ENCODE data around the gene FAF2. TPM values are rescaled to one million over a fixed set of nuclear protein-coding genes. Genes with fewer than 3 reads are reported as not detected.

The FAF2 gene
- total and polyA plus RNA-seq, 10 of the 15 experiments (the other 5 are each of a cell fraction or from before 2014, with no cell fraction given), result 19.0 to 45.1 (median 35.6) TPM

DNA sequence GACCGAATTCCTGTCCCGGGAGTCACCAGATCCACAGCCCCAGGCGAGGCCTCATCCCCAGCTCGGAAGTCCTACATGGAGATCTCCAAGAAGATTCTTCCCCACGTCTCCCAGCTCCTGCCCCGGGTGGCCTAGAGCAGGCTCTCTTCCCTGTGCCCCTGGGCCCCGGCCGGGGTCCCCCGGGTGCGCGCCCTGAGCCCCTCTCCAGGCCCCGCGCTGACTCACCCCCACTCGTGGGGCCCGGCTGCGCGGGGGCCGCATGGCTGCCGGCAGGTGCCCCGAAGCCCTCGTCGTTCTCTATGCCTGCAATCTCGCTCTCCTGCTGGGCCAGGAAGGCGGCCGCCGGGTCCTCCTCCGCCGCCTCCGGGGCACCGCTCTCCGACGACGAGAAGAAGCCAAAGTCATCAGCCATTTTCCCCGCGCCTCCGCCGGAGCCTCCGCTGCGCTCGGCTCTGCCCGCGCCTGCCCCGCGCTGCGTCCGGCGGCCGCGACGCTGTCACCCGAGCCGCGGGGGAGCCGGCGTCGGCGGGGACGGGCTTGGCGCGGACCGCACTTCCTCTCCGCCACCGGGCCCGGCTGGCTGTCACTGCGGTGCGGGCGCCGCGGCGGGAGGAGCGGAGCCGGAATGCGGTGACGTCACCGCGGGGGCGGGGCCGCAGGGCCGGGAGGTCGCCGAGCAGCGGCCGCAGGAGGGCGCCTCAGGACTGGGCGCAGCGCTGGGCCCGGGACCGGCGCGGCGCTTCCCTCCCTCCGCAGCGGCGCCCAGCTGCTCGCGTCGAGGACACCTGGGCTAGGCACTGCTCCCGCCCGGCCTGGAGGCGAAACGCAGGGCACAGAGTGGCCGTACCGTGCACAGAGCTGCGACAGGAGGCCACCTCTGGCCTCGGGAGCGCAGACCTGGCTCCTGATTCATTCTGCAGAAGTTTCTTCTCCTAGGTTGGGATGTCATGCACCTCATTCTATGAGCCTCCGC is 31.9 kb upstream of the FAF2 start, which contains the start of gene CLTB (continued):
- TF ChIP-seq SP1 (IDR thresholded peaks at IDR 0.05; ENCODE audit: low read depth, low read length) (peak; percentile 65), EZH2 (IDR thresholded peaks at IDR 0.05; ENCODE audit: borderline replicate concordance, control insufficient read depth, low read depth, low read length) (no peak), NR2F1 (conservative IDR thresholded peaks at IDR 0.05) (peak; percentile 93), CREM (IDR thresholded peaks at IDR 0.05; ENCODE audit: low read depth) (peak; percentile 83), NR2C1 (IDR thresholded peaks at IDR 0.05) (peak; percentile 32; the same call in 1 of the 2 replicates), TAF1 (IDR thresholded peaks at IDR 0.05; ENCODE audit: borderline replicate concordance, low read depth, low read length) (0 out of 2 replicates have a peak, but pooled peaks have one; percentile 29), ZBTB11 (CRISPR knock-in tag; IDR thresholded peaks at IDR 0.05) (0 out of 2 replicates have a peak, but pooled peaks have one; percentile 33)
- TF ChIP-seq, protein P1, sequence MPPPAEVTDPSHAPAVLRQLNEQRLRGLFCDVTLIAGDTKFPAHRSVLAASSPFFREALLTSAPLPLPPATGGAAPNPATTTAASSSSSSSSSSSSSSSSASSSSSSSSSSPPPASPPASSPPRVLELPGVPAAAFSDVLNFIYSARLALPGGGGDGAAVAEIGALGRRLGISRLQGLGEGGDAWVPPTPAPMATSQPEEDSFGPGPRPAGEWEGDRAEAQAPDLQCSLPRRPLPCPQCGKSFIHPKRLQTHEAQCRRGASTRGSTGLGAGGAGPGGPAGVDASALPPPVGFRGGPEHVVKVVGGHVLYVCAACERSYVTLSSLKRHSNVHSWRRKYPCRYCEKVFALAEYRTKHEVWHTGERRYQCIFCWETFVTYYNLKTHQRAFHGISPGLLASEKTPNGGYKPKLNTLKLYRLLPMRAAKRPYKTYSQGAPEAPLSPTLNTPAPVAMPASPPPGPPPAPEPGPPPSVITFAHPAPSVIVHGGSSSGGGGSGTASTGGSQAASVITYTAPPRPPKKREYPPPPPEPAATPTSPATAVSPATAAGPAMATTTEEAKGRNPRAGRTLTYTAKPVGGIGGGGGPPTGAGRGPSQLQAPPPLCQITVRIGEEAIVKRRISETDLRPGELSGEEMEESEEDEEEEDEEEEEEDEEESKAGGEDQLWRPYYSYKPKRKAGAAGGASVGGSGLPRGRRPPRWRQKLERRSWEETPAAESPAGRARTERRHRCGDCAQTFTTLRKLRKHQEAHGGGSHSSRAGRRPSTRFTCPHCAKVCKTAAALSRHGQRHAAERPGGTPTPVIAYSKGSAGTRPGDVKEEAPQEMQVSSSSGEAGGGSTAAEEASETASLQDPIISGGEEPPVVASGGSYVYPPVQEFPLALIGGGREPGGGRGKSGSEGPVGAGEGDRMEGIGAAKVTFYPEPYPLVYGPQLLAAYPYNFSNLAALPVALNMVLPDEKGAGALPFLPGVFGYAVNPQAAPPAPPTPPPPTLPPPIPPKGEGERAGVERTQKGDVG (CRISPR knock-in tag; IDR thresholded peaks at IDR 0.05), result no peak
- TF ChIP-seq, protein P2, sequence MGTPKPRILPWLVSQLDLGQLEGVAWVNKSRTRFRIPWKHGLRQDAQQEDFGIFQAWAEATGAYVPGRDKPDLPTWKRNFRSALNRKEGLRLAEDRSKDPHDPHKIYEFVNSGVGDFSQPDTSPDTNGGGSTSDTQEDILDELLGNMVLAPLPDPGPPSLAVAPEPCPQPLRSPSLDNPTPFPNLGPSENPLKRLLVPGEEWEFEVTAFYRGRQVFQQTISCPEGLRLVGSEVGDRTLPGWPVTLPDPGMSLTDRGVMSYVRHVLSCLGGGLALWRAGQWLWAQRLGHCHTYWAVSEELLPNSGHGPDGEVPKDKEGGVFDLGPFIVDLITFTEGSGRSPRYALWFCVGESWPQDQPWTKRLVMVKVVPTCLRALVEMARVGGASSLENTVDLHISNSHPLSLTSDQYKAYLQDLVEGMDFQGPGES (IDR thresholded peaks at IDR 0.05), result peak; percentile 55; the same call in 1 of the 2 replicates
- TF ChIP-seq, protein P3, sequence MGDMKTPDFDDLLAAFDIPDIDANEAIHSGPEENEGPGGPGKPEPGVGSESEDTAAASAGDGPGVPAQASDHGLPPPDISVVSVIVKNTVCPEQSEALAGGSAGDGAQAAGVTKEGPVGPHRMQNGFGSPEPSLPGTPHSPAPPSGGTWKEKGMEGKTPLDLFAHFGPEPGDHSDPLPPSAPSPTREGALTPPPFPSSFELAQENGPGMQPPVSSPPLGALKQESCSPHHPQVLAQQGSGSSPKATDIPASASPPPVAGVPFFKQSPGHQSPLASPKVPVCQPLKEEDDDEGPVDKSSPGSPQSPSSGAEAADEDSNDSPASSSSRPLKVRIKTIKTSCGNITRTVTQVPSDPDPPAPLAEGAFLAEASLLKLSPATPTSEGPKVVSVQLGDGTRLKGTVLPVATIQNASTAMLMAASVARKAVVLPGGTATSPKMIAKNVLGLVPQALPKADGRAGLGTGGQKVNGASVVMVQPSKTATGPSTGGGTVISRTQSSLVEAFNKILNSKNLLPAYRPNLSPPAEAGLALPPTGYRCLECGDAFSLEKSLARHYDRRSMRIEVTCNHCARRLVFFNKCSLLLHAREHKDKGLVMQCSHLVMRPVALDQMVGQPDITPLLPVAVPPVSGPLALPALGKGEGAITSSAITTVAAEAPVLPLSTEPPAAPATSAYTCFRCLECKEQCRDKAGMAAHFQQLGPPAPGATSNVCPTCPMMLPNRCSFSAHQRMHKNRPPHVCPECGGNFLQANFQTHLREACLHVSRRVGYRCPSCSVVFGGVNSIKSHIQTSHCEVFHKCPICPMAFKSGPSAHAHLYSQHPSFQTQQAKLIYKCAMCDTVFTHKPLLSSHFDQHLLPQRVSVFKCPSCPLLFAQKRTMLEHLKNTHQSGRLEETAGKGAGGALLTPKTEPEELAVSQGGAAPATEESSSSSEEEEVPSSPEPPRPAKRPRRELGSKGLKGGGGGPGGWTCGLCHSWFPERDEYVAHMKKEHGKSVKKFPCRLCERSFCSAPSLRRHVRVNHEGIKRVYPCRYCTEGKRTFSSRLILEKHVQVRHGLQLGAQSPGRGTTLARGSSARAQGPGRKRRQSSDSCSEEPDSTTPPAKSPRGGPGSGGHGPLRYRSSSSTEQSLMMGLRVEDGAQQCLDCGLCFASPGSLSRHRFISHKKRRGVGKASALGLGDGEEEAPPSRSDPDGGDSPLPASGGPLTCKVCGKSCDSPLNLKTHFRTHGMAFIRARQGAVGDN (IDR thresholded peaks at IDR 0.05), result peak; percentile 65; the same call in 1 of the 2 replicates

Data from GM12878 (cell line).